Motor neuron (in vitro differentiated cells): ENCODE data around the gene ADORA1. TPM values are rescaled to one million over a fixed set of nuclear protein-coding genes. Genes with fewer than 3 reads are reported as not detected.

Experiments
- ATAC-seq, 8 experiments: fragments of 200-7000 bp; cut with Tn5 transposase; replicated peaks in 6 of 8; 2 replicates each; pipeline ENCODE4 v1.8.0; 2021; ENCODE audit warnings: mild to moderate bottlenecking in 8 of 8, moderate library complexity in 8 of 8
- H3K27ac ChIP-seq, 2 donors: fragments of 250-450 bp; sonication (Bioruptor Pico); 2 replicates each; pipeline ENCODE4 v1.9.0; 2021; ENCODE audit warnings: antibody characterized with exemption in 2 of 2, mild to moderate bottlenecking in 2 of 2, moderate library complexity in 1 of 2
- H3K4me1 ChIP-seq, 2 donors: fragments of 250-450 bp; sonication (Bioruptor Pico); replicated peaks in 1 of 2; 2 replicates each; pipeline ENCODE4 v1.6.1; 2021; ENCODE audit warnings: antibody characterized with exemption in 2 of 2, mild to moderate bottlenecking in 2 of 2, moderate library complexity in 1 of 2
- H3K4me3 ChIP-seq, 5 donors: fragments of 250-450 bp; sonication (Bioruptor Pico); 2 replicates each; pipeline ENCODE4 v1.9.0; 2021; ENCODE audit warnings: antibody characterized with exemption in 5 of 5, mild to moderate bottlenecking in 5 of 5, moderate library complexity in 4 of 5
- WGBS, 10 experiments: fragments of 450-650 bp; shearing (Covaris generic); methylation state at CpG; one replicate each; pipeline ENCODE4 v1.0.0; 2022; 5-methylcytosine and 5-hydroxymethylcytosine counted together
- in situ Hi-C, 9 experiments: fragments of 400-800 bp; cut with MboI; loops; one replicate each; pipeline ENCODE4 v1.15.0; 2021; ENCODE audit warnings: low sequenced_read_pairs in 9 of 9, low pct_unique_long_range_greater_than_20kb in 2 of 9; ENCODE audit not compliant: unreplicated experiment in 9 of 9
- total RNA-seq, 8 experiments: library from RNA; unstranded; fragments of 300-600 nt; gene quantifications; 2 replicates each; pipeline versions ENCODE4 v1.2.3 to v1.2.4, GENCODE V29; 2022

ADORA1 gene
- total RNA-seq, 8 experiments from 2014 or later: 3.2 to 15.5 (median 3.9) TPM

DNA sequence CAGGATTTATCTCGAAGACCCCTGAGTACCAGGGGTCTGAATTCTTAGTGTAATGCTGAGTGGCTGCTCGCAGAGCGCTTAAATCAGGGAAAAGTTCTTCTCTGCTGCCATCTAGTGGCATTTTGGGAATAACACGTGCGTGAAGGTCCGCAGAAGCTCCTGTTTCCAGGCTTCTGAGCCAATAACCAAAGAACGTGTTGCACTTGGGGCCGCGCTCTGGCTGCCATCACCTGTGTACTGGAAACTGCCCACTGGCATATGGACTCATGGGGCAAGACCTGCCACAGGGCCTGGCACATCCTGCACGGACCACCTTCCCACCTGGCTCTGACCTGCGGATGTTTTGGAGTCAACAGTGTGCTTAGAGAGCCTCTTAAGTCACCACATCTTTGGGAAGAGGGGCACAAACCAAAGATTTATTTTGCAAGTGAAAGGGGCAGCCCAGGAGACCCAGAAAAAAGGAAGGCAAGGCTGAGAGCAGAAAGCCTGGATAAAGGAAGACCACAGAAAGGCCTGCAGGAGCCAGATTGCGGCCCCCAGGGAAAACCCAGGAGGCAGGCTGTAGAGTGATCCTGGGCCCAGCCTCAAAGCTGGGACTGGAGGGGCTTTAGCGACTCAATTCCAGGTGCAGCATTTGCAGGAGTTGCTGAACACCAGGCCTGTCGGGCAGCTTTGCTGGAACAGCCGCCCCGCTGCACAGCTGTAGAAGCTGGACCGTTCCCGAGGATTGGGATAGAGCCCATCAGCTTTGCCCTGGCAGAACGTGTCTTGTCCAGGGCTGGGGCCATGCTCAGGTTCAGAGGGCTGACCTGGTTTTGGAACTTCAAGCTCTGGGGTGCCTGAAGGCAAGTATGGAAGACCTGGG lies 89.0 kb downstream of the ADORA1 start:
- Histone ChIP-seq H3K27ac (no peak overlapping the region), H3K4me1 (no peaks in the 10 kb centered on the region), H3K4me3 (no peak overlapping the region)
- in situ Hi-C loops: loop anchor here in 8 of 9 experiments (10.0 to 25.0 kb wide), 5 partner anchors 92 to 182 kb away; partner anchors contain the start of genes PPFIA4 (in 4 of the 8) and ADORA1 (in 1 of the 8)
- ATAC-seq: peak; percentile 76 to 92 (median 88)
- WGBS, 10 experiments: 5 to 50% (median 16%) methylated on average over 3 to 17 of the region's 19 CpGs; no CpG with 5 or more reads in 3 of the 10 experiments

Other genes starting within 250 kb of the ADORA1 start
- 10 to 100 TPM in 6 of 8 experiments, 1 to 10 TPM in 2; 8.1 to 16.3 (median 10.8) TPM for gene RABIF, start 238.6 kb upstream of the ADORA1 start, total RNA-seq
- 10 to 100 TPM; 16.4 to 42.5 (median 31.9) TPM for gene KLHL12, start 200.5 kb upstream of the ADORA1 start, total RNA-seq
- 10 to 100 TPM; 59.0 to 91.2 (median 67.8) TPM for gene ADIPOR1, start 169.4 kb upstream of the ADORA1 start, total RNA-seq
- gene CYB5R1, start 160.5 kb upstream of the ADORA1 start, total RNA-seq: 10 to 100 TPM; 33.6 to 90.0 (median 39.5) TPM
- gene TMEM183A, start 120.4 kb upstream of the ADORA1 start, total RNA-seq: 100 to 1,000 TPM in 1 of 8 experiments, 10 to 100 TPM in 7; 33.6 to 124 (median 62.1) TPM
- gene PPFIA4, start 101.2 kb upstream of the ADORA1 start, total RNA-seq: 10 to 100 TPM in 4 of 8 experiments, 1 to 10 TPM in 4; 1.5 to 34.3 (median 10.7) TPM
- under 1 TPM in 6 of 8 experiments, not detected in 2; 0.14 to 0.71 (median 0.22) TPM for gene MYOG, start 41.7 kb upstream of the ADORA1 start, total RNA-seq
- under 1 TPM in 5 of 8 experiments, not detected in 3; 0.09 to 0.24 (median 0.15) TPM for gene MYBPH, start 48.1 kb downstream of the ADORA1 start, total RNA-seq
- 10 to 100 TPM in 1 of 8 experiments, 1 to 10 TPM in 2, under 1 TPM in 2, not detected in 3; 0.32 to 16.6 (median 1.4) TPM for gene CHI3L1, start 59.0 kb downstream of the ADORA1 start, total RNA-seq
- gene CHIT1, start 101.9 kb downstream of the ADORA1 start, total RNA-seq: 1 to 10 TPM in 1 of 8 experiments, under 1 TPM in 7; 0.07 to 2.4 (median 0.24) TPM
- 10 to 100 TPM; 23.7 to 60.1 (median 29.4) TPM for gene BTG2, start 177.8 kb downstream of the ADORA1 start, total RNA-seq
- gene FMOD, start 223.4 kb downstream of the ADORA1 start, total RNA-seq: 10 to 100 TPM in 2 of 8 experiments, 1 to 10 TPM in 1, under 1 TPM in 5; 0.05 to 57.9 (median 0.66) TPM